D721Med (cell line): ENCODE measurements around the gene GTPBP6.
"Not testable (repeated sequence)": the region's sequence is repeated elsewhere in the genome, so short reads cannot be mapped to it uniquely, and the experiment has no call there.

Experiments
- DNase-seq: peaks from one replicate; pipeline ENCODE4 v3.0.0; 2011; ENCODE audit warnings: low spot score; ENCODE audit not compliant: insufficient read length
- FAIRE-seq: peaks from 2 replicates; lab custom pipeline; 2011; peaks lifted over from hg19 to GRCh38; lab: Jason Lieb, UNC
- CTCF ChIP-seq: IDR thresholded peaks from 2 replicates; pipeline ENCODE4 v1.5.1; 2012; ENCODE audit warnings: mild to moderate bottlenecking, control low read depth; ENCODE audit not compliant: insufficient read depth; ENCODE audit errors: missing control alignments

The GTPBP6 gene

GRCh38 chrX:355329-356050, 36.9 kb upstream of the GTPBP6 start:
- FAIRE-seq, result no peak
- DNase-seq, result no peak
- TF ChIP-seq CTCF, result no peak

DNA sequence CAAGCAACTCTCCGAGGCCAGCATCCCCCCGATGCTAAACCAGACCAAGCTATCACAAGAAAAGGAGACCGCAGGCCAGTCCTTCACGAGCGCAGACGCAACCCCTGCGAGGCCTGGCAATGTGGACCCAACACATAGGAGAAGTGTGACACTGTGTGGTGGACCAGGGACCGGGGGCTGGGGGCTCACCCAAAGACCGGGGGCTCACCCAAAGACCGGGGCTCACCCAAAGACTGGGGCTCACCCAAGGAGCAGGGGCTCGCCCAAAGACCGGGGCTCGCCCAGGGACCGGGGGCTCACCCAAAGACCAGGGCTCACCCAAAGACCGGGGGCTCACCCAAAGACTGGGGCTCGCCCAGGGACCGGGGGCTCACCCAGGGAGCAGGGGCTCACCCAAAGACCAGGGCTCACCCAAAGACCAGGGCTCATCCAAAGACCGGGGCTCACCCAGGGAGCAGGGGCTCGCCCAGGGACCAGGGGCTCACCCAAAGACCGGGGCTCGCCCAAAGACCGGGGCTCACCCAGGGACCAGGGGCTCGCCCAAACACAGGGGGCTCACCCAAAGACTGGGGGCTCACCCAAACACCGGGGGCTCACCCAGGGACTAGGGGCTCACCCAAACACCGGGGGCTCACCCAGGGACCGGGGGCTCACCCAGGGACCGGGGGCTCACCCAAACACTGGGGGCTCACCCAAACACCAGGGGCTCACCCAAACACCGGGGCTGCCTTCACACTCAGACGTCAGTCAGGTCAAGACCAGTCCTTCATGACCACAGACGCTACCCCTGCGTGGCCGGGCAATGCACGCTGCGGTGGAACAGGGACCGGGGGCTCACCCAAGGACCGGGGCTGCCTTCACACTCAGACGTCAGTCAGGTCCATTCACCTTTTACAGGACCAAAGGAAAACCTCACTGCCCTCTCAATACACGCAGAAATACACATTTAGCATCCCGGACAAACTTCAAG, 35.3 kb upstream of the GTPBP6 start:
- DNase-seq (no peak), FAIRE-seq (no peak)
- TF ChIP-seq CTCF, result no peak

- no peak for DNase-seq
- TF ChIP-seq CTCF, result no peak
- FAIRE-seq, result no peak
Observed at GRCh38 chrX:352582-353314, 34.2 kb upstream of the GTPBP6 start.

GRCh38 chrX:352181-352580, 33.6 kb upstream of the GTPBP6 start:
- no peak for TF ChIP-seq CTCF
- FAIRE-seq (no peak), DNase-seq (no peak)

DNA sequence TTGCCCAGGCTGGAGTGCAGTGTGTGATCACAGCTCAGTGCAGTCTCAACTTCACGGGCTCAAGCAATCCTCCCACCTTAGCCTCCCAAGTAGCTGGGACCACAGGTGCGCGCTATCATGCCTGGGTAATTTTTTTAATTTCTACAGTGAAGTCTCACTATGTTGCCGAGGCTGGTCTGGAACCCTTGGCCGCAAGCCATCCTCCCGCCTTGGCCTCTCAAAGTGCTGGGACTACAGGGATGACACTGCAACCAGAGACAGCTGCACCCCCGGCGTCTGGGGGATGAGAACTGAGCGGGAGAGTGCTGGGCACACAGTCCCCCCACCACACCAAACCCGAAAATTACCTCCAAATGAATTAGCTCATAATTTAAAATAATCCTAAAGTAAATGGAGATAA, 33.1 kb upstream of the GTPBP6 start:
- DNase-seq (no peak), FAIRE-seq (no peak)
- no peak for TF ChIP-seq CTCF

DNA sequence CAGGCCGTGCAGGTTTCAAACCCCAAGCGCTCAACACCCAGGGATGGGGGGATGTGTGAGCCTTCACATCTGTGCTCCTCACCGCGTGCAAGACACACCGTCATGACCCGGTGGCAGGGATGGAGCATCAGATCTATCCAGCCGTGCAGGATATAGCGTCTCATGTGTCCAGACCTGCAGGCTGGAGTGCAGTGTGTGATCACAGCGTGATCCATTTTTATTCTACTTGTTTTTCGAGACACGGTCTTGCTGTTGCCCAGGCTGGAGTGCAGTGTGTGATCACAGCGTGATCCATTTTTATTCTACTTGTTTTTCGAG, 32.7 kb upstream of the GTPBP6 start:
- FAIRE-seq, DNase-seq: not testable (repeated sequence)

DNA sequence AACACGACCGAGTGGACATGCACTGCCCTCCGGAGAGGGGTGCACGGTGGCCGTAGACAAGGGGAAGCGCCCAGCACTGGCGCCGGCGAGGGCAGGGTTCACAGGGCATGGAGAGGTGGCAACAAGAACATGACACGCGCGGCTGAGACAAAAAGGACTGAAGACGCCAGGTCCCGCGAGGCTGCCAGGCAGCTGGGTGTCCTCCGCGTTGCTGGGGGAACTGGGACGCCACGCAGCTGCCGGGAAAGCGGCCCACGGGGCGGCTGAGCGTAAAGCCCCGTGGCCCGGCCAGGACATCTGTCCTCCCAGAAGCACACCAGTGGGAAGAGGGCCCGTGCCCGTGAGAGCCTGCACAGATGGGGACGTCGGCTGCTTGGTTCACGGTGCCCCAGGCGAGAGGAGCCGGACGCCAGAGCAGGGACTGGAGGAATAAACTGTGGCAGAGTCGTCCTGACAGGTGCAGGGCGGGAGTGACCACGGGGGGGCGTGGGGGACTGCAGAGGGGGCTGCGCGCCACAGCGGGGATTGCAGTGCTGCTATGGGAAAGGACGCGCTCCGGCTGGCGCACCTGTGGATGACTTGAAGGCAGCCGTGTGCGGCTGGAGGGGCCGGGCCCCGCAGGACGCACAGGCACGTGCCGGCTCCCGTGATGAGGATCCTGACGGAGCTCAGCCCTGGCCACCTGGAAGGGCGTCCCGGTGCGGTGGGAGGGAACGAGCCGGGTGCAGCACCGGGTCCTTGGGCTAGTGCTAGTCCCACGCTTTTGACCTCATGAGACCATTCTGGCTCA, 32.1 kb upstream of the GTPBP6 start:
- no peak for TF ChIP-seq CTCF
- no peak for FAIRE-seq
- no peak for DNase-seq
